Measurements from ENCODE around the gene PRICKLE2.

The PRICKLE2 gene

DNA sequence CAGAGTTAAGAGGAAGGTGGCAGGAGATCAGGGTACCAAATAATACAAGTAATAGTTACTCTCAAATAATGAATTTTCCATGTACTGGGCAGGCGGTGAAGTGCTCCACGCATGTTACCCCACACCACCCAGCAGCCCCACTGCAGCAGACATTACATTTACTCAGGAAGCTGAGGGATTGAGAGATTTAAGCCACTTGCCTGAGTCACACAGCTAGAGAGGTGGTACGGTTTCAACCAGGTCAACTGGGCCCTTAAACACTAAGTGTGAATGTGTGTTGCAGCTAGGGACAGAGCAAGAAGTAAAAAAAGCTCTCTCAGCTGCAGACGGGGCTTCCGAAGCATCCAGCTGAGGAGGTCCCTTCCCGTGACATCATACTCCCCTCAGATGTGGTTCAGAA is 91.3 kb downstream of the PRICKLE2 start:
- DNase-seq, result no peak

GRCh38 chr3:64133272-64133671 is 92.0 kb downstream of the PRICKLE2 start:
- DNase-seq, result no peak

- no peak for DNase-seq
Observed at GRCh38 chr3:64131725-64132469, 93.4 kb downstream of the PRICKLE2 start.

DNA sequence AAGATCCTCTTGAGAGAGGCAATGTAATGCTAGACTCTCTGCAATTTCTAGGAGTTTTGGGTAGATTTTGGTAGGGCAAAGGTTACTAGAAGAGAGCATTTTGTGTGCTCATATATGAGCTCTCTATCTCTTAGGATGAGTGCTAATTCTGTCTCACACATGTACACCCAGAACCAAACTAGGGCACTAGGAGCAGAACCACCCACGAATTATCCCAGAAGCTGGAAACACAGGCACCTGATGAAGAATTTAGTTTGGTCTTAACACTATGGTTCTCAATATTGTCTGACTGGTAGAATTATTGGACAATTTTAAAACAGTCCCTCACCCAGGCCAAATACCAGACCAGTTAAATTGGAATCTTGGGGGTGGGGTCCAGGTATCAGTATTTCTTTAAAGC is 94.8 kb downstream of the PRICKLE2 start:
- DNase-seq, result no peak

DNA sequence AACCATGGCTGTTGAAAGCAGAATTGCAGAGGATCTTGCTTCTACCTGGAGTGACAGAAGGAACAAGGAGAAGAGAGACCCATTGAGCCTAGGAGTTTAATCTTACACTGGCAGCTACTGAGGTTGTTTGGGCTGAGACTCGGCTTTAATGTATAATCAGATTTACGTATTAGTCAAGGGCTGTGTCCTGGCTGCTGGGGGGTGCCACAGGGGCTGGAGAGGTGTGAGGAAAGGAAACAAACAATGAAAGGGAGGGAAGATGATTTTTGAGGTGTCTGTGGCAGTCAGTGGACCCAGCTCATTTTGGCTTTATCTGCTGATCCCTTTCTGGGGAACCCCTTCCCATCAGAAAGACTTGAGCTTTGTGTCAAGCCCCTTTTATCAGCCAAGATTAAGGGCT is 95.7 kb downstream of the PRICKLE2 start:
- DNase-seq, result no peak

DNA sequence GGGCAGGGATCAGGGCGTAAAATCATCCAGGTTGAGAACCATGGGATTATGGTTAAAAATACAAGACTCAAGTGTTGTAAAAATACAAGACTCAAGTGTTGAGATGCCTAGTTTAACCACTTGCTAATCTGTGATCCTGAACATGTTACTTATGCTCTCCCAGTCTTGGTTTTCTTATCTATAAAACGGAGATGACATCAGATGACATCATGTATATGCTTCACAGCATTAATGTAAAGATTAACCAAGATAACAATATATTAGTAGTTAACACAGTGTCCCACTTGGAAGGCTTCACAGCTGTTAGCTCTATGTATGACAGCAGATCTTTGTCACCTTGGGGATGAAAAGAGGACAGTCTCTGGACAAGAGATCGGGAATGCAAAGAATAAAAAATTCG is 96.2 kb downstream of the PRICKLE2 start:
- DNase-seq, result no peak

GRCh38 chr3:64125561-64125960 is 99.7 kb downstream of the PRICKLE2 start:
- DNase-seq, result no peak

GRCh38 chr3:64123931-64124330 is 101.3 kb downstream of the PRICKLE2 start:
- DNase-seq, result no peak

GRCh38 chr3:64122476-64122875 is 102.8 kb downstream of the PRICKLE2 start:
- no peak for DNase-seq

DNA sequence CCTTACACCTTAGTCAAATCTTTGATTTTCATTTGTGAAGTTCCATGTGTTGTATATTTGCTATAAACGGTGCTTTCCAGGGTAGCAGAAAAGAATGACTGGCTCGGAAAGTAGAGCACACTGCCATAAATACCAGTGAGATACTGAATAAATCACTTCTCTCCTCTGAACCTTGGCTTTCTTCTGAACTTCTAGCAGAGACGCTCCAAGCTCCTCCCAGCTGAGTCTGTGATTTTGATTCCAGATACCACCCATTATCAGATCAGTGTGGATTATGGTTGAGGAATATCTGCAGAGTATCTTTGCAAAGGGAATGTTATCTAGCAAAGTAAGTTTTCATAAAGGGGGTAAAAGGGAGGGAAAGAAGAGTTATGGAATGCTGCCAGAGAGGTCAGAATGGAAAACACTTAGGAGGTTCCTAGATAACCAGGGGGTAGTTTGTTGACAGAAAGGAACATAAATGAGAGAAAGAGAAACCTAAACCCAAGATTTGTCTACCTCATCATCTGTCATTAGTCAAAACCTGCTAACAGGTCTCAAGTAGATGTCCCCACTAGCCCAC is 103.4 kb downstream of the PRICKLE2 start:
- no peak for DNase-seq

GRCh38 chr3:64120876-64121275 is 104.4 kb downstream of the PRICKLE2 start:
- DNase-seq, result no peak

DNA sequence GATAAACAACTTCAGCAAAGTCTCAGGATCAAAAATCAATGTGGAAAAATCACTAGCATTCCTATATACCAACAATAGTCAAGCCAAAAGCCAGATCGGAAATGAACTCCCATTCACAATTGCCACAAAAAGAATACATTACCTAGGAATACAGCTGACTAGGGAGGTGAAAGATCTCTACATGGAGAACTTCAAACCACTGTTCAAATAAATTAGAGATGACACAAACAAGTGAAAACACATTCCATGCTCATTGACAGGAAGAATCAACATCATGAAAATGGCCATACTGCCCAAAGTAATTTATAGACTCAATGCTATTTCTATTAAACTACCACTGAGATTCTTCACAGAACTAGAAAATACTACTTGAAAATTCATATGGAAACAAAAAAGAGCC is 107.8 kb downstream of the PRICKLE2 start:
- no peak for DNase-seq

DNA sequence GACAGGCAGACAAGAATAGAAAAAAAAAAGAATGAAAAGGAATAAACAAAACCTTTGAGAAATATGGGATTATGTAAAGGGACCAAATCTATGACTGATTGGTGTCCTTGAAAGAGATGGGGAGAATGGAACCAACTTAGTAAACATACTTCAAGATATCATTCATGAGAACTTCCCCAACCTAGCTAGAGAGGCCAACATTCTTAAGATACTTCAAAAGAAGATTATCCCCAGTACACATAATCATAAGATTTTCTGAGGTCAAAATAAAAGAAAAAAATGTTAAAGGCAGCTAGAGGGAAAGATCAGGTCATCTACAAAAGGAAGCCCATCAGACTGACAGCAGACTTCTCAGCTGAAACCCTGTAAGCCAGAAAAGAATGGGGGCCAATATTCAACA is 110.6 kb downstream of the PRICKLE2 start:
- DNase-seq, result no peak

GRCh38 chr3:64111872-64112271 is 113.4 kb downstream of the PRICKLE2 start:
- DNase-seq, result no peak

- DNase-seq, result no peak
Observed at GRCh38 chr3:64111083-64111482, 114.2 kb downstream of the PRICKLE2 start.

GRCh38 chr3:64110071-64110470 is 115.2 kb downstream of the PRICKLE2 start:
- DNase-seq, result peak in 6 of 58 donors; percentile 1 to 31 (median 6)

DNA sequence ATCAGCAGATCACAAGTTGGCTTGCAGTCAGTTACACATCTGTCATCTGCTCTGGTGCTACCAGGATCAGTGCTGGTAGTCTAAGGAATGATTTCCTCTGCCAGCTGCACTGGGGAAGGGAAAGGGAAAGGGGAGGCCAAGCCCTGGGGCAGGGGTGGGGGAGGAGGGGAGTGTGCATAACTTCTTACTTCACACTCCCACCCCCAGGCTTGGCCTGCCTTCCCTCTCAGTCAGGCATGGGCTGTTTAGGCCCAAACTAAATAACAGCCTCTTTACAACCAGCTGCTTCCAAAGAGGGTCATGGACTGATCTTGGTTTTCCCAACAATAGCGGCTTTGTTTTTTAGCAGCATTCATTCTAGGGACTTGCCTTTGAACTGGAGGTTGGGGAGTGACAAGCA is 115.8 kb downstream of the PRICKLE2 start:
- DNase-seq, result peak in 38 of 58 donors; percentile 3 to 77 (median 32)

DNA sequence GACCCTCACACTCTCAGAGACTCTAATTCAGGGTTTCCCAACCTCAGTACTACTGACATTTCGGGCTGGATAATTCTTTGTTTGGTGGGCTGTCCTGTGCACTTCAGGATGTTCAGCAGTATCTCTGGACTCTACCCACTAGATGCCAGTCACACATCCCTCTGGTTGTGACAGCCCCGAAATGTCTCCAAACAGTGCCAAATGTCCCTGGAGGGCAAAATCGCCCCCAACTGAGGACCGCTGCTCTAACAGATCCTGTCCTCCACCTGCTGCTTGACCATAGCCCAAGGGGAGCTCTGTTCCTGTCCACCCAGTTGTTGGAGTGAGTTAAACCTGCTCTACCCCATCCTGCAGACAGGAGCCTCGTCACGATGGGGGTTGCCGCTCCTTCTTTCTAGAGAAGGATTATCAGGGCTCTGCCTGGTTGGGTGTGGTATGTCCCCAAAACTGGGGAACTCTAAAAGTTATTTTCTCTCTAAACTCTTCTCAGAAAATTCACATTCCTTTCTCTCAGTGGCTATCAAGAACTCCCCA is 116.4 kb downstream of the PRICKLE2 start:
- no peak for DNase-seq

GRCh38 chr3:64108231-64108630 is 117.0 kb downstream of the PRICKLE2 start:
- no peak for DNase-seq

GRCh38 chr3:64107190-64107589 is 118.1 kb downstream of the PRICKLE2 start:
- DNase-seq, result no peak

DNA sequence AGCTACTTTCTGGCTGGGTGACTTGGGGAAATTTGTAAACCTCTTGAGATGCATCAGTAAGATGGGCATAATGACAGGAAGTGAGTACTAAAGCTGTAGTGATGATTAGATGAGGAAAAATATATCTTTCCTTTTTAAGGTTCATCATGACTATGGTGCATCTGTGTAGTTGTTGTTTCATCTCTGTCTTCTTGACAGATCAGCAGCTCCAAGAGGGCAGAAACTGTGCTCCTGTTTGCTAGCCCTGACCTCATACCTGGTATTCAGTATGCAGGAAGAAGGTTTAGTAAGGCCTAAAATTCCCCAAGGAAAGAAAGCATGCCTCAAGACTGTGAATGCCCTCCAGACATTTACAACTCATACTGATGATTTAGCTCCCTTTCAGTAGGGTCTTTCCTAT is 119.5 kb downstream of the PRICKLE2 start:
- no peak for DNase-seq

DNA sequence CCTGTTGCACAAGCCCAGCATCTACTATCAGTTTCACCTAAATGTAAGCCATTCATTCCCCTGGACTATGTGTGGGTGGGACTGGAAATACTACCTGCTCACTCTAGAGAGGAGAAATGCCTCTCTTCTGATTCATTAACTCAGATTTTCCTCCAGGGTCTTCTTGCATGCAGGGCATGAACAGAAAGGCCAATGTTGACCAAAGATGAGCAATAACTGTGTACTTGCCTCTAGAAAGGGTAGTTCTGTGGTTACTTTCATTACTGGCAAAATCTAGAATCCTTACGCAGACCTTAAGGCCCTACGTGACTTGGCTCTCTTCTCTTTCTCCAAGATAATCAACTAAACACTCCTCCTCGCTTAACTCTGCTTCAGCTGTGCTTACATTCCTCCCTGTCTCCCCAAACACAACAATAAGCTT is 120.6 kb downstream of the PRICKLE2 start:
- DNase-seq, result no peak

DNA sequence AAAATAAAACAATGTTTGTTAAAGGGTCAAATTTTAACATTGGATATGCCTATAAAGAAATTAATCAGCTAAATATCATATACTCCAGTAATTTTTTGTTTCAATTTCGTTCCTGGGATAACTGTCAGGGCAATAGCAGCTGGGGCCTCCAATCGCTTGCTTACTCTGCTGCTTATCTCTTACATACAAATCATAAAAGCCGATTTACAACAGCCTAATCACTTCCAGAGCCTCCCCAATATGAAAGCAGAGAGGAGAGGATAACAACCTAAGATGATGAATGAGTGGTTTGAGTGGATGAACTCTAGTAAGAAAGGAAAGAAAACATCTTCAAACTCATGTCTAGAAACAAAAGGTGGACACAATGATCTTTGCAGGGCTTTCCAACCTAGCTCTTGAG is 121.3 kb downstream of the PRICKLE2 start:
- no peak for DNase-seq

Measured in anterior cingulate cortex (tissue), 58 donors.